ENCODE data around the gene TRIM13. TPM values are rescaled to one million over a fixed set of nuclear protein-coding genes. Genes with fewer than 3 reads are reported as not detected.

TRIM13 gene, protein sequence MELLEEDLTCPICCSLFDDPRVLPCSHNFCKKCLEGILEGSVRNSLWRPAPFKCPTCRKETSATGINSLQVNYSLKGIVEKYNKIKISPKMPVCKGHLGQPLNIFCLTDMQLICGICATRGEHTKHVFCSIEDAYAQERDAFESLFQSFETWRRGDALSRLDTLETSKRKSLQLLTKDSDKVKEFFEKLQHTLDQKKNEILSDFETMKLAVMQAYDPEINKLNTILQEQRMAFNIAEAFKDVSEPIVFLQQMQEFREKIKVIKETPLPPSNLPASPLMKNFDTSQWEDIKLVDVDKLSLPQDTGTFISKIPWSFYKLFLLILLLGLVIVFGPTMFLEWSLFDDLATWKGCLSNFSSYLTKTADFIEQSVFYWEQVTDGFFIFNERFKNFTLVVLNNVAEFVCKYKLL
- 20.9 and 34.6 TPM in 2 replicates for total RNA-seq

DNA sequence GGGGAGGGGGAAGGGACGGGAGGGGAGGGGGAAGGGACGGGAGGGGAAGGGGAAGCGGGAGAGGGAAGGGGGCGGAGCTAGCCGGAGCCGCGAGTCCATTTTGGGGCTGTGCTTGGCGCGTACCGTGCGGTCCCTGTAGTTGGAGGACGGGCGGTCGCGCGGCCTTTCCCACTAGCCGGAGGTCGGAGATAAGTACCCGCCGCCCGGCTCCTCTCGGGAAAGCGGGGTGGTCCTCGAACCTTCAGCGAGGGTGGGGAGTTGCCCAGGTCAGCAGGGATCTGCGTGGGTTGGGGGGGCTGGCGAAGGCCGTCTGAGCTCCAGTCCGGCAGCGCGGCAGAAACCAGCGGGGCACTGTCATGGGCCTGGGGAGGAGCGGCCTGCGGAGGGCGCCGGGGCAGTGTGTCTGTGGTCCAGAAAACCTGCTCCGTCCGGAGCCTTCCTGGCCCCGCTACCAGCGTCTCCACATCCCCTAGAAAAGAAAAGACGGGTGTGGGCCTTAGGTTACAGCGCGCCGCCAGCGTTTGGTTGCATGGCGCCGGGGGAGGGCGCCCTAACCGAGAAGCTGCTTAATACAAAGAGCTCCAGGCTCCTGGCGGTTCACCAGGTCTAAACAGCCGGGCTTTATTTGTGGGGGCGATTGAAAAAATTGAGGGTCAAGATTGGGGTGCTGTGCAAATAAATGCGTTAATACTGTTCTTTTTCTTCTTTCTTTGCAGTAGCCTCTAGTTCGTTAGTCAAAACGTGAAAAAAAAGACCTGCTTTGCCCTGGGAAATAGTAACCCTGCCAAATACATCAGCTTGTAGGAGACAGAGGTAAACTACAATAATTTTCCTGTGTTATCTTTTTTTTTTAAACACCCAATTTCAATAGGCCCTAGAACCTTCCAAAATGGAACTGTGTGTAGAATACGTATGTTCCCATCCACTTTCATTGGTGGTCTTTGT lies at the start of gene TRIM13:
Gene TRIM13 (plus strand): TSS at position 92 of the 945 bp plus-strand sequence. CDS start 14,899 bp downstream, outside the sequence.

DNA sequence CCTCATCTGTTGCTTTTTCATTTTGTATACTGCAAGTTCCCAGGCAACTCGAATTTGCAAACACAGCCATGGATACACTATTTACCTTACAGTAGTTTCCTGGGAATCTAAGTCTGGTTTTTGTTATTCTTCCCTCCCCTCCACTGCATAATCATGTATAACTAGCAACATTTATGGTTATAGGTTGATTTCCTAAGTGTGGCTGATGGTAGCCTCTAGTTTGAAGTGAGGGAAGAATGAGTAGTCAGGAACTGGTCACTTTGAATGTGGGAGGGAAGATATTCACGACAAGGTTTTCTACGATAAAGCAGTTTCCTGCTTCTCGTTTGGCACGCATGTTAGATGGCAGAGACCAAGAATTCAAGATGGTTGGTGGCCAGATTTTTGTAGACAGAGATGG lies 18.4 kb downstream of the TRIM13 start, which contains the start of gene KCNRG:
Gene KCNRG (plus strand): TSS at position 187 of the 400 bp plus-strand sequence. CDS start 50 bp downstream, at position 237.

Other genes starting within 250 kb of the TRIM13 start
- gene KPNA3, start 204.4 kb upstream of the TRIM13 start, total RNA-seq, result 31.2 and 37.7 TPM in 2 replicates
- gene SPRYD7, start 60.7 kb upstream of the TRIM13 start, total RNA-seq, result 3.1 and 3.3 TPM in 2 replicates
- 5.2 and 9.5 TPM in 2 replicates for gene KCNRG, start 18.4 kb downstream of the TRIM13 start, total RNA-seq

Data from dermis lymphatic vessel endothelial cell (primary cell).